Measurements from ENCODE around the gene EPG5.
"Not testable (repeated sequence)": the region's sequence is repeated elsewhere in the genome, so short reads cannot be mapped to it uniquely, and the experiment has no call there.

Gene EPG5

GRCh38 chr18:45836242-45837205, 130.6 kb downstream of the EPG5 start:
- DNase-seq = no peak

GRCh38 chr18:45835057-45835636, 132.0 kb downstream of the EPG5 start:
- DNase-seq = no peak

GRCh38 chr18:45834306-45834705, 132.8 kb downstream of the EPG5 start:
- no peak for DNase-seq

DNA sequence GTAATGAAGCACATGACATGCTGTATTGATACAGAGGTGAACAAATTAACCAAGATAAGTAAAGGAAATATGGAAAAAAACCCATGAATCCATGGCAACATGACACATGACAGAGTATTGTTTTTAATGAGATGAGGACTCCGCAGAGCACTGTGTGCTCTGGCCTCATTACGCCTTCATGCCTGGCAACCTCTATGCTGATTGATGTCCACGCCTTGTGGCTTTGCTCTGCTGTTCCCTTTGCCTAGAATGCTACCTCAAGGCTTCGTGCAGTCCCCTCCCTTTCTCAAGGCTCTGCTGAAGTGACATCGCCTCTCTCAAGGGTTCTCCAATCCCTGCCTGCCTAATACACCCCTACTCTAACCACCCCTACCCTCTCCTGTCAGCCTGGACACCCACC, 133.3 kb downstream of the EPG5 start:
- no peak for DNase-seq

DNA sequence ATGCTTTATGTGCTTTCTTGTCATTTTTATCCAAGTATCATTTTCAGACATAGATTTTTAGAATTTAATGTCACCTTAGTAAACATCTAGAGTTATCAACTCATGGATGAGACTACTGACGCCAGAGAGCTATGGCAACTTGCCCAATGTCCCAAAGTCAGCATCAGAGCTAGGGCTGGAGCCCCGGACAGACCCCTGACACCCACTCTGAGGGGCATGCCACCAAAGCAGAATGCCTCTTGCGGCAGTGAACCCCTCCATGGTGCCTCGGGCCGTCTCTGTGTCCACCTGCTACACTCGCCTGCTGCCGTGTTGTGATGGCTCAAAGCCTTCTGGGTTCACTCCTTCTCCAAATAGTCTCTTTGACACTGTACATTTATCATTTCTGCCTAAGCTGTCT, 136.2 kb downstream of the EPG5 start:
- DNase-seq = no peak

- DNase-seq = no peak
Measured at GRCh38 chr18:45829855-45830254, 137.3 kb downstream of the EPG5 start.

DNA sequence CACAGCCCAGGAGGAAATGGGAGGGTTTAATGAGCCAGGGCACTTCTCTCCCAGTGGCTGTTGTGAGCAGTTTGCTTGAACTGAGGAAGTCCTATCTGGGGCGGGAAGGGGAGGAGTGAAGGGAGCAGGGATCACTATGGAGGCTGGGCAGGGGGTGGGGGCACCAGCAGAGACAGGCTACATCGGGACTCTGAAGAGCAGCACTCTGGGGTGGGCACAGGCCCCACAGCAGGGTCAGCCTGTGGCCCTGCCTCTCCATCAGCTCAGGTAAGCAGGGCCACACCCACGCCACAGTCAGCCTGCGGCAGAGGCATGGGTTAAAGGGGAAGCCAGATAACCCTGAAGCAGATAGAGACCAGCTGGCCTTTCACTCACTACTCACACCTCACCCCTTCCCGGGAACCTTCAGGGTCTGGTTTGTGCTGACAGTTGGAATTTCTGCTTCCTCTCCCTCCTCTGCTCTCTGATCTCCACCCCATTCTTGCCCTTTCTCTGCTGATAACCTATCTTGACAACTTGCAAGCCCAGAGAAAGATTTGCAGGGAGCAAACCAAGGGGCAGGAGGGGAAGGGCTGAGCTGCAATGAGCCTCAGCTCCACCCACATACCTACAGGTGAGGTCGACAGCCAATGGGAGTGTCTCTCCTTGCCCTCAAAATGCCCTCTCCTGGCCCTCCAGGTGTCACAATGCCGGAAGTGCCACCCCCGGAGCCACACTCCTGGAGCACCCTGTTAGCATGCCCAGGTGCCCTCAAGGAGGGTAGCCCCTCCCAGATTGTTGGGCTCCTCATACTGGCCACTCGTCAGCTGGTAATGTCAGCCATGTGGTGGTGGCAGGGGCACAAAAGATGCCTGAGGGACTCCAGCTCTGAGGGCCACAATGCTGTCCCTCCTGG, 138.0 kb downstream of the EPG5 start:
- no peak for DNase-seq

DNA sequence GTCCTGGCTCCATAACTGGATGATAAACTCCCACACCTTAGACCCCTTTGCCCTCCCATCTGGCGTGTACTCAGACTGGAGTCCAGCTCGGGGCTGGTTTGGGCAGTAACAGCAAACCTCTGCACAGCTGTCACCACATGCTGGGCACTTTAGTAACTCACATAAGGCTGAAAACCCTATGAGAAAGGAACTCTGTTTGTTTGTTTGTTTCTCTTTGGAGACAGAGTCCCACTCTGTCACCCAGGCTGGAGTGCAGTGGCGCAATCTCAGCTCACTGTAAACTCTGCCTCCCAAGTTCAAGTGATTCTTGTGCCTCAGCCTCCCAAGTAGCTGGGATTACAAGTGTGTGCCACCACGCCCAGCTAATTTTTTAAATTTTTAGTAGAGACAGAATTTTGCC, 140.4 kb downstream of the EPG5 start:
- not testable (repeated sequence) for DNase-seq

- no peak for DNase-seq
Measured at GRCh38 chr18:45826084-45826483, 141.0 kb downstream of the EPG5 start.

- no peak for DNase-seq
Measured at GRCh38 chr18:45825258-45826044, 141.7 kb downstream of the EPG5 start, which contains the start of gene SIGLEC15. Gene SIGLEC15 (plus strand): TSS chr18:45825675. CDS start chr18:45825729, 54 bp downstream.

GRCh38 chr18:45821711-45822110, 145.4 kb downstream of the EPG5 start:
- DNase-seq = no peak

DNA sequence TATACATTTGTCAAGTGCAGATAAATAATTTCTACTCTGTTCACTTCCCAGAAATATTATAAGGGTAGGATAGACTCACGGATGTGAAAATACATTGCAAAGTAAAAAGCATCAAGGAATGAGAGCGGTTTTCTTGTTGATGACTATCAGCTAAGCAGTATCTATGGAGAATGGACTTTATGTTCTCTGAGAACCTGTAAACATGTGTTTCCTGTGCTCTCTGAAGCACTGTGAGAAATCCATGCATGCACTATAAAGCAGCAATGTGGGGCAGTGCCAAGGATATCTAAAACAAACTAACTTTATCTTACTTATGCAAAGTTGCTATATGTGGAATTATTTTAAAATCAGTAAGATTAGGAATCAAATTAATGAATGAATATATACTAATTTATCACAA, 146.1 kb downstream of the EPG5 start:
- no peak for DNase-seq

DNA sequence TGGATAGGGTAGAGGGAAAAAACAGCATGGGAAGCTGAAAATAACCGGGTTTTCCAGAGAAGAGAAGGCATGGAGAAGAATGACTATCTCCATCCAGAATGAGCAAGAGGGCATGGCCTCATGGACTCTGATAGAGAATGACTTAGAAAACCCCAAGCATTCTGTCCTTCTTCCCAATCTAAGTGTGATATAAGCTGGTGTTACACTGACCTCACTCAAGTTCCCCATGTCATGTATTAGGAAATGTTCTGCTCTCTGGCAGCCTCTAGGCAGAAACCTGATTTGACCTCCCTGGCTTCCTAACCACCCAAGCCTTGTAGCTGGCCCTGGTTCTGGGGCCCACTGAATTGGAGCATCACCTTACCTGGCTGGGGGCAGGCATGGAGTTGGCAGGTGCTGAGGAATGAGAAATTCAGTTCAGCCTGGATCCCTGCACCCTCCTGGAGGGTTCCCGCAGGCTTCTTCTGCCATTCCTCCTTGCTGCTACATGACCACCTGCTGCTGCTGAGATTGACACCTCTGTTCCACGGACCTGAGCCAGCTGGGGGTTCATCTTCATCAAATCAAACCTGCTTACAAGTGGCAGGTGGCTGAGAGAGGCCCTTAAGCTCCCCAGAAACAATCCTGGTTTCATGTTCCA, 146.9 kb downstream of the EPG5 start:
- DNase-seq = no peak

GRCh38 chr18:45818765-45819164, 148.4 kb downstream of the EPG5 start:
- DNase-seq = not testable (repeated sequence)

DNA sequence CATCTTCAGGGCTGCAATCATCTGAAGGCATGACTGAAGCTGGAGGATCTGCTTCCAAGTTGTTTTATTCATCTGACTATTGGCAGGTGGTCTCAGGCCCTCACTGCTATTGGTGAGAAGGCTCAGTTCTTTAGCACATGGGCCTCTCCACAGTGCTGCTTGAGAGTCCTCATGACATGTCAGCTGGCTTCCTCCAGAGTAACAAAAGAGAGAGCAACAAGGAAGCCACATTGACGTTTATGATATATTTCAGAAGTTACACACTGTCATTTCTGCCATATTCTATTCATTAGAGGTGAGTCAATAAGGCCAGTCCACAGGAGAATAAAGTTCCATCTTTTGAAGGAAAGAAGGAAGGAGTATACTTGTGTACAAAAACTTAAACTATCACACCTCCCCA, 149.6 kb downstream of the EPG5 start:
- no peak for DNase-seq

DNA sequence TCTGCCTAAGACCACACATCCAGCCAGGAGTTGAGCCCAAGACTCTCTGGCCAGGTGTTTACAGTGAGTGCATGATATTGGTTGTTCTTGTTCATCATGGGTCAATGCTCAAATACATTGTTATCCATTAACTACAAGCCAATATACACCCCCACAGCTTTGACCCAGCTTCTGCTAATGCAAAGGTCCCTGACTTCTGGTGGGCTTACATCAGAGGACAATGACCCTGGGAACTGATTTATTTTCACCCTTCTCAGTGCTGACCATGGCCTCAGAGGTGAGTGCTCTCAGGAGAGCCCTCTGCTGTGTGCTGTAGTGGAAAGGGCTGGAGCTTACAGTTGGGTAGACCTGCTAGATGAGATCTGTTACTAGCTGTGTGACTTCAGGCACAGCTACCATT, 152.4 kb downstream of the EPG5 start:
- DNase-seq = not testable (repeated sequence)

DNA sequence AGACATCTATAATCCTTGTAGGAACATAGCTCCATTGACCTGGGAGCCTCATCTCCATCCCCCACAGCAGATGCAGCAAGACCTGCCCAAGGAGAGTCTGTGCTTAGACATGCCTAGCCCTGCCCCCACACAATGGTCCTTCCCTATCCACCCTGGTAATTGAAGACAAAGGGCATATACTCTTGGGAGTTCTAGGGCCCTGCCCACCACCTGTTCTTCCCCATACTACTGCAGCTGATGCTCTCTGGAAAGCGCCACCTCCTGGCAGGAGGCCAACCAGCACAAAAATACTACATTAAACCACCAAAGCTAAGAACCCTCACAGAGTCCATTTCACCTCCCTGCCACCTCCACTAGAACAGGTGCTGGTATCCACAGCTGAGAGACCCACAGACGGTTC, 160.0 kb downstream of the EPG5 start:
- not testable (repeated sequence) for DNase-seq

DNA sequence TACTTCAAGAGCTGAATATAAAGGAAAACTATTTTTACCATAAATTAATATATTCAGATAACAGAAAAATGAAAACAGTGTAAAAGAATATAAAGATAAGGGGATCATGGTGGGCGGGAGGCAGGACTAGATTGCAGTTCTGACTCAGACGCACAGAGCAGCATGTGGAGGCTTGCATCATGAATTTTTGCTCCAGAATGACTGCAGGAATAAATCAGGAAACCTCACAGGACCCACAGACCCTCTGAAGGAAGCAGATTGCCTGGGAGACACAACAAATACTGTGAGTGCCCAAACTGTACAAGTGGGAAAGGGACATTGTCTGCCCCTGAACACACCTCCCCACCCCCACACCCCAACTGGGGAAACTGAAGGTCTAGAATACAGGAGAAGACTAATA, 160.9 kb downstream of the EPG5 start:
- no peak for DNase-seq

- no peak for DNase-seq
Measured at GRCh38 chr18:45805551-45805950, 161.6 kb downstream of the EPG5 start.

- DNase-seq = no peak
Measured at GRCh38 chr18:45802814-45803492, 164.2 kb downstream of the EPG5 start.

GRCh38 chr18:45801416-45802004, 165.6 kb downstream of the EPG5 start:
- DNase-seq = no peak
